ENCODE results near the gene SUMO2. TPM values are rescaled to one million over a fixed set of nuclear protein-coding genes. Genes with fewer than 3 reads are reported as not detected.

The SUMO2 gene
- total RNA-seq, 1 donor from 2014 or later: 633 TPM

- no peak for TF ChIP-seq CTCF (IDR thresholded peaks at IDR 0.05; ENCODE audit: unreplicated experiment)
Observed at GRCh38 chr17:75199886-75200618, 17.3 kb upstream of the SUMO2 start.

GRCh38 chr17:75194879-75195278, 12.1 kb upstream of the SUMO2 start:
- H3K9me3 Mint-ChIP-seq (ENCODE audit: low read depth): no peaks in the 10 kb centered on the region
- no peaks in the 10 kb centered on the region for H3K4me1 Mint-ChIP-seq (ENCODE audit: low read depth)
- no peak for TF ChIP-seq CTCF (IDR thresholded peaks at IDR 0.05; ENCODE audit: unreplicated experiment)
- H3K36me3 Mint-ChIP-seq (ENCODE audit: insufficient read depth): no peaks in the 10 kb centered on the region
- H3K27me3 Mint-ChIP-seq: no peaks in the 10 kb centered on the region
- DNase-seq (ENCODE audit: low spot score, unreplicated experiment): no peak
- no peak overlapping the region for H3K4me3 Mint-ChIP-seq (ENCODE audit: low read depth)
- H3K27ac Mint-ChIP-seq: no peak overlapping the region

More at GRCh38 chr17:75199886-75200618, 17.3 kb upstream of the SUMO2 start:
- Mint-ChIP-seq H3K4me3 (ENCODE audit: low read depth) (no peak overlapping the region), H3K9me3 (ENCODE audit: low read depth) (no peaks in the 10 kb centered on the region), H3K27ac (no peak overlapping the region), H3K36me3 (ENCODE audit: insufficient read depth) (no peaks in the 10 kb centered on the region), H3K27me3 (no peaks in the 10 kb centered on the region), H3K4me1 (ENCODE audit: low read depth) (no peaks in the 10 kb centered on the region)
- no peak for DNase-seq (ENCODE audit: low spot score, unreplicated experiment)

- no peaks in the 10 kb centered on the region for H3K4me1 Mint-ChIP-seq (ENCODE audit: low read depth)
- DNase-seq (ENCODE audit: low spot score, unreplicated experiment): no peak
- H3K27me3 Mint-ChIP-seq: no peaks in the 10 kb centered on the region
- no peak overlapping the region for H3K27ac Mint-ChIP-seq
- TF ChIP-seq CTCF (IDR thresholded peaks at IDR 0.05; ENCODE audit: unreplicated experiment): no peak
- H3K9me3 Mint-ChIP-seq (ENCODE audit: low read depth): no peaks in the 10 kb centered on the region
- no peak overlapping the region for H3K4me3 Mint-ChIP-seq (ENCODE audit: low read depth)
- no peaks in the 10 kb centered on the region for H3K36me3 Mint-ChIP-seq (ENCODE audit: insufficient read depth)
Observed at GRCh38 chr17:75191584-75191983, 8.8 kb upstream of the SUMO2 start.

- no peak for TF ChIP-seq CTCF (IDR thresholded peaks at IDR 0.05; ENCODE audit: unreplicated experiment)
- DNase-seq (ENCODE audit: low spot score, unreplicated experiment): no peak
- no peaks in the 10 kb centered on the region for H3K27me3 Mint-ChIP-seq
- no peak overlapping the region for H3K4me3 Mint-ChIP-seq (ENCODE audit: low read depth)
- no peaks in the 10 kb centered on the region for H3K9me3 Mint-ChIP-seq (ENCODE audit: low read depth)
- no peaks in the 10 kb centered on the region for H3K4me1 Mint-ChIP-seq (ENCODE audit: low read depth)
- no peaks in the 10 kb centered on the region for H3K36me3 Mint-ChIP-seq (ENCODE audit: insufficient read depth)
- no peak overlapping the region for H3K27ac Mint-ChIP-seq
Observed at GRCh38 chr17:75188614-75189013, 5.9 kb upstream of the SUMO2 start.

GRCh38 chr17:75183999-75184884, 1.5 kb upstream of the SUMO2 start:
- peak overlapping the region; percentile 97 for H3K27ac Mint-ChIP-seq
- no peak for DNase-seq (ENCODE audit: low spot score, unreplicated experiment)
- peak overlapping the region; percentile 82 for H3K4me3 Mint-ChIP-seq (ENCODE audit: low read depth)
- peaks cover 9% of the 10 kb centered on the region for H3K4me1 Mint-ChIP-seq (ENCODE audit: low read depth)
- peaks cover 4% of the 10 kb centered on the region for H3K36me3 Mint-ChIP-seq (ENCODE audit: insufficient read depth)
- no peaks in the 10 kb centered on the region for H3K9me3 Mint-ChIP-seq (ENCODE audit: low read depth)
- H3K27me3 Mint-ChIP-seq: no peaks in the 10 kb centered on the region
- TF ChIP-seq CTCF (IDR thresholded peaks at IDR 0.05; ENCODE audit: unreplicated experiment): no peak
